Suprapubic skin (tissue), 3 donors: ENCODE data around the gene RECK.

Source experiments
- CTCF ChIP-seq, 2 donors: fragments of 200-600 bp in 1 of 2; fragments of 450-650 bp in 1 of 2; sonication (generic) in 1 of 2; IDR thresholded peaks; one replicate each; pipeline ENCODE4 v1.5.1; 2016 to 2019; ENCODE audit warnings: antibody characterized with exemption in 2 of 2, mild to moderate bottlenecking in 1 of 2, moderate library complexity in 1 of 2
- POLR2A ChIP-seq, 2 donors: fragments of 450-650 bp; IDR thresholded peaks; one replicate each; pipeline ENCODE4 v1.6.1; 2017; ENCODE audit warnings: antibody characterized with exemption in 2 of 2, mild to moderate bottlenecking in 2 of 2, moderate library complexity in 2 of 2

- TF ChIP-seq CTCF (IDR thresholded peaks at IDR 0.05) (no peak), POLR2A (IDR thresholded peaks at IDR 0.05) (no peak)
Observed at GRCh38 chr9:36127652-36128244, 91.0 kb downstream of the RECK start.
